Upper lobe of left lung (tissue), 4 donors: ENCODE data around the gene ALCAM.

Experiments used
- EP300 ChIP-seq, 4 donors: sonication (generic); formaldehyde crosslinking; IDR thresholded peaks; one replicate each; pipeline ENCODE4 v1.5.1; 2017; ENCODE audit warnings: antibody characterized with exemption in 4 of 4, control low read depth in 2 of 4
- POLR2AphosphoS5 ChIP-seq, 2 donors: sonication (generic); formaldehyde crosslinking; IDR thresholded peaks; one replicate each; pipeline ENCODE4 v1.5.1; 2017; ENCODE audit warnings: antibody characterized with exemption in 2 of 2

GRCh38 chr3:105599350-105599749, 232.6 kb downstream of the ALCAM start:
- no peak for TF ChIP-seq EP300 (IDR thresholded peaks at IDR 0.05)
- TF ChIP-seq POLR2AphosphoS5 (IDR thresholded peaks at IDR 0.05) = no peak
